ENCODE measurements around the gene RPRD2. TPM values are rescaled to one million over a fixed set of nuclear protein-coding genes. Genes with fewer than 3 reads are reported as not detected.

Gene RPRD2
- total RNA-seq, 1 donor from 2014 or later: 29.6 TPM

DNA sequence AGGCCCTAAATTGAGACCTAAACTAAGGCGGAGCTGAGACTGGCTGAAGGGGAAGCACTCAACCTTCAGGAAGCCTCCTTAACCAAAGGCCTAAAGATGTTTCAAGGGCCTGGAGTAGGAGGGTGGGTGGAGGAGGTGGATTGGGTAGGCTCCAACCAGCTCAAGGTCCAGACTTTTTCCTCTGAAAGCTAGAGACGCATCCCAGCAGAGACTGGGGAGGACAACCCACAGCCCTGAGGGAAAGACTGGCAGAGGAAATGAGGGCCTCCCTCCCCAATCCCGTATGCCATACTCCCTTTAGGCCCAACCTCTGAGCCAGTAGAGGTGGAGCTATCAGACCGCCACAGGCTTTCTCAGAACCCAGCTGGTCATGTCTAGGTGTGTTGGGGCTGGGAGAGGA lies 145.0 kb downstream of the RPRD2 start:
- DNase-seq (ENCODE audit: low spot score): no peak
- H3K4me1 Mint-ChIP-seq (ENCODE audit: unreplicated experiment): peaks cover 78% of the 10 kb centered on the region
- TF ChIP-seq, protein P1, sequence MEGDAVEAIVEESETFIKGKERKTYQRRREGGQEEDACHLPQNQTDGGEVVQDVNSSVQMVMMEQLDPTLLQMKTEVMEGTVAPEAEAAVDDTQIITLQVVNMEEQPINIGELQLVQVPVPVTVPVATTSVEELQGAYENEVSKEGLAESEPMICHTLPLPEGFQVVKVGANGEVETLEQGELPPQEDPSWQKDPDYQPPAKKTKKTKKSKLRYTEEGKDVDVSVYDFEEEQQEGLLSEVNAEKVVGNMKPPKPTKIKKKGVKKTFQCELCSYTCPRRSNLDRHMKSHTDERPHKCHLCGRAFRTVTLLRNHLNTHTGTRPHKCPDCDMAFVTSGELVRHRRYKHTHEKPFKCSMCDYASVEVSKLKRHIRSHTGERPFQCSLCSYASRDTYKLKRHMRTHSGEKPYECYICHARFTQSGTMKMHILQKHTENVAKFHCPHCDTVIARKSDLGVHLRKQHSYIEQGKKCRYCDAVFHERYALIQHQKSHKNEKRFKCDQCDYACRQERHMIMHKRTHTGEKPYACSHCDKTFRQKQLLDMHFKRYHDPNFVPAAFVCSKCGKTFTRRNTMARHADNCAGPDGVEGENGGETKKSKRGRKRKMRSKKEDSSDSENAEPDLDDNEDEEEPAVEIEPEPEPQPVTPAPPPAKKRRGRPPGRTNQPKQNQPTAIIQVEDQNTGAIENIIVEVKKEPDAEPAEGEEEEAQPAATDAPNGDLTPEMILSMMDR (IDR thresholded peaks at IDR 0.05; ENCODE audit: unreplicated experiment): no peak
- no peaks in the 10 kb centered on the region for H3K9me3 Mint-ChIP-seq (ENCODE audit: unreplicated experiment)
- H3K27ac Mint-ChIP-seq (ENCODE audit: unreplicated experiment): peak overlapping the region; percentile 94
- H3K27me3 Mint-ChIP-seq (ENCODE audit: unreplicated experiment): peaks cover 14% of the 10 kb centered on the region
- peaks cover 38% of the 10 kb centered on the region for H3K36me3 Mint-ChIP-seq (ENCODE audit: low read depth, unreplicated experiment)
- H3K4me3 Mint-ChIP-seq (ENCODE audit: unreplicated experiment): peak overlapping the region; percentile 84

DNA sequence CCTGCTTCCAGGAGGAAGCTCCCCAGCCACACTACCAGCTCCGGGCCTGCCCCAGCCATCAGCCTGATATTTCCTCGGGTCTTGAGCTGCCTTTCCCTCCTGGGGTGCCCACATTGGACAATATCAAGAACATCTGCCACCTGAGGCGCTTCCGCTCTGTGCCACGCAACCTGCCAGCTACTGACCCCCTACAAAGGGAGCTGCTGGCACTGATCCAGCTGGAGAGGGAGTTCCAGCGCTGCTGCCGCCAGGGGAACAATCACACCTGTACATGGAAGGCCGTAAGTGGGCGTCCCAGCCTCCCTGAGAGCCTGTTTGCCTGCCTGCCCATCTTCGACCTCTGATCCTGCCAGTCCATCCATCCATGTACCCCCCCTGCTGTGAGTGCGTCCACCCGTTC lies 147.6 kb downstream of the RPRD2 start:
- TF ChIP-seq, protein P1 (IDR thresholded peaks at IDR 0.05; ENCODE audit: unreplicated experiment): no peak
- H3K4me1 Mint-ChIP-seq (ENCODE audit: unreplicated experiment): peaks cover 73% of the 10 kb centered on the region
- no peaks in the 10 kb centered on the region for H3K9me3 Mint-ChIP-seq (ENCODE audit: unreplicated experiment)
- H3K4me3 Mint-ChIP-seq (ENCODE audit: unreplicated experiment): peak overlapping the region; percentile 88
- peaks cover 24% of the 10 kb centered on the region for H3K27me3 Mint-ChIP-seq (ENCODE audit: unreplicated experiment)
- H3K27ac Mint-ChIP-seq (ENCODE audit: unreplicated experiment): peak overlapping the region; percentile 54
- H3K36me3 Mint-ChIP-seq (ENCODE audit: low read depth, unreplicated experiment): peaks cover 26% of the 10 kb centered on the region
- no peak for DNase-seq (ENCODE audit: low spot score)

DNA sequence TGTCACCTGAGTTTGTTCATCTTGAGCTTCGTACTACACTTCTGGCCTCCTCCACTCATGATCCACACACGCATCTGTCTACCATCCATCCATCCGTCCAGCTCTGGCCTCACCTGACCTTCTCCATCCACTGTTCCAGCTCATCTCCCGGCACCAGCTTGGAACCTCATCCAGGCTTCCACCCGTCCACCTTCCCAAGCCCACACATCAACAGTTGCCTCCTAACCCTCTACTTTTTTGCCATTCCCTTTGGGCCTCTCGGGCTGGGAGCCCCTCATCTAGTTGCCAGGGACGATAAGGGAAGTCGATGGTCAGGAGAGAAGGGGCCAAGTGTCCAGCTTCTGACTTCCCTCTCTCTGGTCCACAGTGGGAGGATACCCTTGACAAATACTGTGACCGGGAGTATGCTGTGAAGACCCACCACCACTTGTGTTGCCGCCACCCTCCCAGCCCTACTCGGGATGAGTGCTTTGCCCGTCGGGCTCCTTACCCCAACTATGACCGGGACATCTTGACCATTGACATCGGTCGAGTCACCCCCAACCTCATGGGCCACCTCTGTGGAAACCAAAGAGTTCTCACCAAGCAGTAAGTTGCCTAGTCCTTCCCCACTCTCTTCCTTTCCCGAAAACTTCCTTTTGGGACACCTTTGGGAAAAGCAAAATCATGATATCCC lies 148.2 kb downstream of the RPRD2 start:
- peak overlapping the region; percentile 88 for H3K4me3 Mint-ChIP-seq (ENCODE audit: unreplicated experiment)
- peaks cover 24% of the 10 kb centered on the region for H3K27me3 Mint-ChIP-seq (ENCODE audit: unreplicated experiment)
- peaks cover 70% of the 10 kb centered on the region for H3K4me1 Mint-ChIP-seq (ENCODE audit: unreplicated experiment)
- H3K27ac Mint-ChIP-seq (ENCODE audit: unreplicated experiment): peak overlapping the region; percentile 54
- no peaks in the 10 kb centered on the region for H3K9me3 Mint-ChIP-seq (ENCODE audit: unreplicated experiment)
- DNase-seq (ENCODE audit: low spot score): no peak
- H3K36me3 Mint-ChIP-seq (ENCODE audit: low read depth, unreplicated experiment): peaks cover 26% of the 10 kb centered on the region
- TF ChIP-seq, protein P1 (IDR thresholded peaks at IDR 0.05; ENCODE audit: unreplicated experiment): no peak

DNA sequence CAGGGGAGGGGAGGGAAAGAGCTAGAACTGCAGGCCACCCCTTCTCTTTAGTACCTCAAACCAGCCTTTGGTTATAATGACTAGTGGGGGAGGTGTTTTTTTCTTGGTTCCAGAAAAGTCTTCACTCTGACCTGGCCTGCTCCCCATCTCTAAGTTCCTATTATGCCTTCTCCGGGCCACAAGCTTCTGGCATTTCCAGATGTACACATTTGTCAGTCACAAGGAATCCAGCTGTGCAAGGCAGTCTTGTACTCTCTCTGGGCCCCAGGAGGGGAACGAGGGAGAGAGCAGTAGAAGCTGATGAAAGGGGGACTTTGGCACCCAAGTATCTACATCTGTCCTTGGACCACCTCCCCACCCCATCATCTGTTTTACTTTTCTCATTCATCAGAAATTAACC lies 148.9 kb downstream of the RPRD2 start:
- Mint-ChIP-seq H3K4me3 (ENCODE audit: unreplicated experiment) (peak overlapping the region; percentile 88), H3K4me1 (ENCODE audit: unreplicated experiment) (peaks cover 66% of the 10 kb centered on the region), H3K36me3 (ENCODE audit: low read depth, unreplicated experiment) (peaks cover 22% of the 10 kb centered on the region), H3K27ac (ENCODE audit: unreplicated experiment) (no peak overlapping the region), H3K27me3 (ENCODE audit: unreplicated experiment) (peaks cover 24% of the 10 kb centered on the region), H3K9me3 (ENCODE audit: unreplicated experiment) (no peaks in the 10 kb centered on the region)
- TF ChIP-seq, protein P1 (IDR thresholded peaks at IDR 0.05; ENCODE audit: unreplicated experiment): no peak
- no peak for DNase-seq (ENCODE audit: low spot score)

DNA sequence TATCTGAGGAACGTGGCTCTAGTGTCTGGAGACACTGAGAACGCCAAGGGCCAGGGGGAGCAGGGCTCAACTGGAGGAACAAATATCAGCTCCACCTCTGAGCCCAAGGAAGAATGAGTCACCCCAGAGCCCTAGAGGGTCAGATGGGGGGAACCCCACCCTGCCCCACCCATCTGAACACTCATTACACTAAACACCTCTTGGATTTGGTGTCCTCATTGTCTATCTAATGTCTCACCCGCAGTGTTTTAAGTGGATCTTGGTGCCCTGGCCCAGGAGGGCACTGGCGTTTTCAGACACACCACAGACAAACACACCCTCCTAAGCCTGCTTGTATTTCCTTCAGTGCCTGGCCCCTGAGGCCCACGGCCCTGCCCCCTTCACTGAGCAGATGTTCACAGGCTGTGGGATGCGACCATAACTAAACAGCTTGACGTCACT lies 149.4 kb downstream of the RPRD2 start:
- Mint-ChIP-seq H3K27ac (ENCODE audit: unreplicated experiment) (no peak overlapping the region), H3K4me3 (ENCODE audit: unreplicated experiment) (peak overlapping the region; percentile 80), H3K36me3 (ENCODE audit: low read depth, unreplicated experiment) (peaks cover 22% of the 10 kb centered on the region), H3K9me3 (ENCODE audit: unreplicated experiment) (no peaks in the 10 kb centered on the region), H3K4me1 (ENCODE audit: unreplicated experiment) (peaks cover 61% of the 10 kb centered on the region), H3K27me3 (ENCODE audit: unreplicated experiment) (peaks cover 22% of the 10 kb centered on the region)
- TF ChIP-seq, protein P1 (IDR thresholded peaks at IDR 0.05; ENCODE audit: unreplicated experiment): no peak
- DNase-seq (ENCODE audit: low spot score): no peak
